Spleen (tissue), 11 donors: ENCODE results near the gene CEBPB. TPM values are rescaled to one million over a fixed set of nuclear protein-coding genes. Genes with fewer than 3 reads are reported as not detected.

Source experiments
- DNase-seq: peaks from one replicate; pipeline ENCODE4 v3.0.0-alpha.2; 2020
- H3K27ac ChIP-seq, 8 donors: fragments of 200-600 bp; sonication (generic) in 7 of 8; 1 replicate in 4 of 8; 2 replicates in 4 of 8; pipeline versions ENCODE4 v1.5.0 to v1.8.0; 2016 to 2021; ENCODE audit warnings: inconsistent platforms in 4 of 8, mild to moderate bottlenecking in 4 of 8, moderate library complexity in 1 of 8
- H3K27me3 ChIP-seq, 7 donors: fragments of 200-600 bp; sonication (generic) in 6 of 7; replicated peaks in 1 of 7; 1 replicate in 4 of 7; 2 replicates in 3 of 7; pipeline versions ENCODE4 v1.5.0 to v1.8.0; 2016 to 2021; ENCODE audit warnings: inconsistent platforms in 3 of 7, mild to moderate bottlenecking in 1 of 7
- H3K36me3 ChIP-seq, 6 donors: fragments of 200-600 bp; sonication (generic) in 5 of 6; 1 replicate in 4 of 6; 2 replicates in 2 of 6; pipeline versions ENCODE4 v1.5.0 to v1.8.0; 2016 to 2021; ENCODE audit warnings: inconsistent platforms in 2 of 6
- H3K4me1 ChIP-seq, 6 donors: fragments of 200-600 bp; sonication (generic) in 5 of 6; 1 replicate in 3 of 6; 2 replicates in 3 of 6; pipeline versions ENCODE4 v1.5.0 to v1.8.0; 2016 to 2021; ENCODE audit warnings: inconsistent platforms in 3 of 6
- H3K4me3 ChIP-seq, 8 donors: fragments of 200-600 bp; sonication (generic) in 7 of 8; 1 replicate in 4 of 8; 2 replicates in 4 of 8; pipeline versions ENCODE4 v1.5.0 to v1.8.0; 2016 to 2021; ENCODE audit warnings: inconsistent platforms in 4 of 8, mild to moderate bottlenecking in 4 of 8, moderate library complexity in 2 of 8
- H3K9me3 ChIP-seq, 8 donors: fragments of 200-600 bp; sonication (generic) in 7 of 8; 1 replicate in 4 of 8; 2 replicates in 4 of 8; pipeline versions ENCODE4 v1.5.0 to v1.8.0; 2016 to 2021; ENCODE audit warnings: inconsistent platforms in 4 of 8
- CTCF ChIP-seq, 11 experiments: fragments of 200-600 bp in 7 of 11; fragments of 450-650 bp in 4 of 11; sonication (generic) in 4 of 11; IDR thresholded peaks in 8 of 11; conservative IDR thresholded peaks in 3 of 11; 1 replicate in 7 of 11; 2 replicates in 4 of 11; pipeline versions ENCODE4 v1.4.0 to v1.8.0; 2016 to 2021; ENCODE audit warnings: antibody characterized with exemption in 11 of 11, inconsistent platforms in 4 of 11, mild to moderate bottlenecking in 1 of 11
- POLR2A ChIP-seq, 3 donors: fragments of 450-650 bp; IDR thresholded peaks; one replicate each; pipeline ENCODE4 v1.5.1; 2017; ENCODE audit warnings: antibody characterized with exemption in 3 of 3, mild to moderate bottlenecking in 1 of 3
- POLR2AphosphoS5 ChIP-seq, 3 donors: sonication (generic); formaldehyde crosslinking; IDR thresholded peaks; one replicate each; pipeline ENCODE4 v1.5.1; 2017; ENCODE audit warnings: antibody characterized with exemption in 3 of 3
- WGBS, 5 donors: extraction: QIAGEN DNeasy Blood & Tissue Kit in 3 of 5; methylation state at CpG; one replicate each; pipeline versions ENCODE4 v1.1.5 to v1.1.7; 2013 to 2018; 5-methylcytosine and 5-hydroxymethylcytosine counted together
- intact Hi-C: fragments of 100-400 bp; cut with DNase I; formaldehyde crosslinking; loops from one replicate; pipeline ENCODE4 v1.15.0; 2023; ENCODE audit warnings: low total_unique reads
- polyA plus RNA-seq, 3 donors: library from polyadenylated mRNA; stranded (reverse); fragments of 200-250 nt; gene quantifications; one replicate each; pipeline ENCODE4 v1.2.1, GENCODE V29; 2013
- total RNA-seq, 7 donors: library from RNA; depleted of rRNA in 3 of 7; stranded (reverse); fragments of >200 nt in 3 of 7; fragmentation: NEBNext Ultra II Directional in 4 of 7; extraction: Animal tissue kit (Norgen Biotek cat#: 25700) in 4 of 7; gene quantifications; one replicate each; pipeline versions ENCODE4 v1.1.0 to v1.2.1, GENCODE V29; 2016 to 2021
- donor health status: healthy with polysubstance abuse.
- donor health status: DM: no; HTN: no; CAD: no; lungs with moderate emphysema.
- donor health status: DM: no; HTN: no; CAD: no.
- donor health status: Bipolar disorder and iron deficiency.
- donor health status: healthy.
- donor health status: DM: no; HTN: no; CAD: no.
- donor health status: DM: yes; HTN: yes; CAD: no.

The CEBPB gene
- total and polyA plus RNA-seq, 10 donors, result 24.2 to 273 (median 105) TPM

- WGBS, 5 donors, result 91 to 96% (median 95%) methylated on average over 6 of the region's 6 CpGs
- intact Hi-C loops, result no loop called here
Measured at GRCh38 chr20:50231854-50232253, 41.2 kb downstream of the CEBPB start.

GRCh38 chr20:50232651-50233324 is 42.2 kb downstream of the CEBPB start:
- Histone ChIP-seq H3K4me1 (peaks cover 0 to 23% (median 2%) of the 10 kb centered on the region in 6 donors), H3K4me3 (no peak overlapping the region), H3K36me3 (no peaks in the 10 kb centered on the region), H3K9me3 (no peaks in the 10 kb centered on the region), H3K27me3 (peaks cover 0 to 5% (median 0%) of the 10 kb centered on the region in 7 donors), H3K27ac (no peak overlapping the region)
- no peak for TF ChIP-seq CTCF (IDR thresholded peaks at IDR 0.05 in 8 of 11, conservative IDR thresholded peaks at IDR 0.05 in 3 of 11)
- no peak for TF ChIP-seq POLR2A (IDR thresholded peaks at IDR 0.05)
- TF ChIP-seq POLR2AphosphoS5 (IDR thresholded peaks at IDR 0.05), result no peak
- DNase-seq, result no peak
- intact Hi-C loops, result no loop called here
- WGBS, 5 donors, result 87 to 94% (median 90%) methylated on average over 7 of the region's 7 CpGs

More at GRCh38 chr20:50231854-50232253, 41.2 kb downstream of the CEBPB start:
- H3K27ac ChIP-seq, result no peak overlapping the region
- no peak overlapping the region for H3K4me3 ChIP-seq
- H3K27me3 ChIP-seq, result peaks cover 0 to 5% (median 0%) of the 10 kb centered on the region in 7 donors
- peaks cover 0 to 27% (median 3%) of the 10 kb centered on the region in 6 donors for H3K4me1 ChIP-seq
- TF ChIP-seq POLR2A (IDR thresholded peaks at IDR 0.05) (no peak), POLR2AphosphoS5 (IDR thresholded peaks at IDR 0.05) (no peak), CTCF (IDR thresholded peaks at IDR 0.05 in 8 of 11, conservative IDR thresholded peaks at IDR 0.05 in 3 of 11) (no peak)
- H3K36me3 ChIP-seq, result no peaks in the 10 kb centered on the region
- H3K9me3 ChIP-seq, result no peaks in the 10 kb centered on the region
- DNase-seq, result no peak

GRCh38 chr20:50233325-50234212 is 42.9 kb downstream of the CEBPB start:
- no peak for DNase-seq
- Histone ChIP-seq H3K9me3 (no peaks in the 10 kb centered on the region), H3K27me3 (peaks cover 0 to 5% (median 0%) of the 10 kb centered on the region in 7 donors), H3K27ac (no peak overlapping the region), H3K4me1 (peaks cover 0 to 29% (median 2%) of the 10 kb centered on the region in 6 donors), H3K4me3 (no peak overlapping the region), H3K36me3 (no peaks in the 10 kb centered on the region)
- WGBS, 5 donors, result 76 to 86% (median 82%) methylated on average over 13 to 19 of the region's 19 CpGs
- intact Hi-C loops, result no loop called here
- no peak for TF ChIP-seq CTCF (IDR thresholded peaks at IDR 0.05 in 8 of 11, conservative IDR thresholded peaks at IDR 0.05 in 3 of 11)

GRCh38 chr20:50234288-50234687 is 43.7 kb downstream of the CEBPB start:
- no peaks in the 10 kb centered on the region for H3K9me3 ChIP-seq
- TF ChIP-seq CTCF (IDR thresholded peaks at IDR 0.05 in 8 of 11, conservative IDR thresholded peaks at IDR 0.05 in 3 of 11) (no peak), POLR2A (IDR thresholded peaks at IDR 0.05) (no peak), POLR2AphosphoS5 (IDR thresholded peaks at IDR 0.05) (no peak)
- H3K36me3 ChIP-seq, result no peaks in the 10 kb centered on the region
- H3K27ac ChIP-seq, result no peak overlapping the region
- H3K27me3 ChIP-seq, result peaks cover 0 to 5% (median 0%) of the 10 kb centered on the region in 7 donors
- intact Hi-C loops, result no loop called here
- no peak for DNase-seq
- no peak overlapping the region for H3K4me3 ChIP-seq
- H3K4me1 ChIP-seq, result peaks cover 0 to 26% (median 2%) of the 10 kb centered on the region in 6 donors
- 79 to 91% (median 83%) methylated on average over 10 to 12 of the region's 12 CpGs for WGBS, 5 donors
